HG03354 (cell line): ENCODE results near the gene PTPRN2.

ENCODE experiments used
- ATAC-seq: cut with Tn5 transposase; IDR thresholded peaks from one replicate; pipeline ENCODE4 v1.9.1; 2021; ENCODE audit warnings: mild to moderate bottlenecking; ENCODE audit not compliant: unreplicated experiment, poor library complexity, severe bottlenecking

Gene PTPRN2

GRCh38 chr7:157758468-157759245 is 829.0 kb downstream of the PTPRN2 start:
- no peak for ATAC-seq

DNA sequence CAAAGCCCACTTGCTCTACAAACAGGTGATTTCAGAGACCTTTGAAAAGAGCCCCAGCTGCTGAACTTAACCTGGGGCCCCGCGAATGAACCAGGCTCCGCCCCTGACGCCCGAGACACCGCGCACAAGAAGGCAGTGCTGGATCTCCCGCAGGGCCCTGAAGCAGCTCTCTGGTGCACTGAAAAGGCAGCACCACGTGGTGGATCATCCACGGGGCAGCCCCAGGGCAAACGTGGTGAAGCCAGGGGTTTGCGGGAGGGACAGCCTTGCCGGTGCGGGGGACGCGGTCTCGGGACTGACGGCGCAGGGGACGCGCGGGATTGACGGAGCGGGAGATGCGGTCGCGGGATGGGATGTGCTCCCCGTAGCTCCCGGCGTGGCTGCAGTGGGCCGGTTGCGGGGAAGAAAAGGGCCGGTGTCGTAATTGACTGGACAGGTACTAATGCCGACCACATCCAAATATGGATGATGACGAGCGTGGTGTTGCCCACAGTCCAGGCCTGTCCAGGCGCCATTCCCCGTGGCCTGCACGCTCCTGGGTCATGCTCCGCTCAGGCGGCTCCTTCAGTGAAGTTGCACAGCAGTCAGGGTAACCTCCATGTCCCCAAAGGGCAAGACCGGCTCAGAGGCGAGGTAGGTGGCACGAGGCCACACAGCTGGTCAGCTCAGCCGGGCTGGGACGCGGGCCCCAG is 829.7 kb downstream of the PTPRN2 start:
- no peak for ATAC-seq

DNA sequence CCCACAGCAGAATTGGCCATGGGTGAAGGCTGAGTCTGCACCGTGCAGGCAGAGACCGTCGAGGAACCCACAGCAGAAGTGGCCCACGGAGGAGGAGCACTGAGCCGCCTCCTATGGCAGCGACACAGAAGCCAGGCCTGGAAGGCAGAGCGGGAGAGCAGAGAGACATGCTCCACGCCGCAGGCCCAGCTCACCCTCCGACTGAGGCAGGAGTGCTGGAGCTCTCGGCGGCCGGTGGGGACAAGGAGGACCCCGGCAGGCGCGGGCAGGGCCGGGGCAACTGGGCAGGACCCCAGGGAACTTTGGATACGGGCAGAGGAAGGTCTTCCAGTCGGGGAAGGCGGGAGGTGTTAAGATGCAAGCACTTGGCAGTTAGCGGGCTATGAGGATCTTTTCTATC is 830.4 kb downstream of the PTPRN2 start:
- ATAC-seq, result no peak

DNA sequence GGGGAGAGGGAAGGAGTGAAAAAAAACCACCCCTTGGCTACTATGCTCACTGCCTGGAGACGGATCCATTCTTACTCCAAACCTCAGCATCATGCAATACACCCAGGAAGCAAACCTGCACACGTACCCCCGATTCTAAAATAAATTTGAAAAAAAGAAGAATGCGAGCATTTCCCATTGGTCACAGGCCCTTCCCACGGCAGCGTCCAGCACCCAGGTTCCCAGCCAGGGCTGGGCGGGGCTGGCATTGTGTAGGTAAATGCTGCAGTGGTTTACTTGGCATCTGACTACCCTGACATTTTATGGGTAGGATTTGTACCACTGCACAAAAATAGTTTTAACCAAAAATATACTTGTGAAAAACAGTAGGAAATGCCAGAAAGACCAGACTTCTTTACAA is 831.9 kb downstream of the PTPRN2 start:
- ATAC-seq, result no peak

DNA sequence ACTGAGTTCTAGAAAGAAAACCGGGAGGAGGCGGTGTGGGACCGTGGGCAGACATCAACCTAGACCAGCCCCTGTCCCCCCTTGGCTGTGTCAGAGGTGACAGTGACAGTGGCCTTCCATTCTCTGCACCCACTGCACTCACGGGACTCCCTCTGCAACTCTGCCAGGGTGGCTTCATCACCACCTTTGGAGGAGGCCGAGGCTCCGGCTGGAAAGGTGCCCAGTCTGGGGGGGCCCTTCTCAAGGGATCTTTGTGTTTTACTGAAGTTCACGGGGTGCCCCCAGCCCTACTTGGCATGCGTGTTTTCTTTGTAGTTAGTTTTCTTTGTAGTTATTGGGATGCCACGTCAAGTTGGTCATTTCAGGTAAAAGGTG is 833.2 kb downstream of the PTPRN2 start:
- no peak for ATAC-seq

- no peak for ATAC-seq
Observed at GRCh38 chr7:157753713-157754415, 833.8 kb downstream of the PTPRN2 start.

GRCh38 chr7:157752832-157753291 is 834.8 kb downstream of the PTPRN2 start:
- ATAC-seq, result no peak

DNA sequence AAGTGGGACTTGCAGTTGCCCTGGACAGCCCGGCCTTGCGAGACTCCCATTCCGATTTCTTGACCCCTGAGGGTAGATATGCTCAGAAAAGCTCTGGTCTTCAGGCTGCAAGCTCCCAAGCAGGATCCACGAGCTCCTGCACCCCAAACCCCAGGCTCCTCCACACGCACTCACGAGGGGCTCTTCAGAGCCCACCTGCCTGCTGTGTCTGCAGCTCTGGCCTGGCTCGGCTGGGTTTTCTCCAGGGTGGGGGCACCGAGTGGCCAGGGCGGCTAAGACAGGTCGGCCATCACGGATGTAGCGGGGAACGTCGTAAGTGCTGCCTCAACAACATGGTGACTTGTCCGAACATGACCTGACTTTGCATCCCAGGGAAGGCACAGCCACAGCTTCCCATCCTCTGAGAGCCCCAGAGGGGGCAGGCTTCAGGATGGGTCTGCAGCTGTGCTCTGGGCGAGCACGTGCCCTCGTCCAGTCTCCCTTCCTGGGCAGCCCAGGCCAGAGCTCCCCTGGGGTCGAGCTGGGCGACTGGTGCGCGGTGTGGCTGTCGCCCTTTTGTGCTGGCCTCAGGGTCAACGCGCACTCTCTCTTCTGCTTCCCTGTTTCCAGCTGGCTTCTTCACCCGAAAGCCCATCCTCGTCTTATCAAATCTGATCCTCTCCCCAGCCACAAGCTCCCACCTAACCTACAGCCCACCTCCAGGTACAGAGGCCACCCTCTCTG is 835.5 kb downstream of the PTPRN2 start:
- ATAC-seq, result no peak

GRCh38 chr7:157751406-157751805 is 836.2 kb downstream of the PTPRN2 start:
- no peak for ATAC-seq

- no peak for ATAC-seq
Observed at GRCh38 chr7:157750291-157750690, 837.3 kb downstream of the PTPRN2 start.

GRCh38 chr7:157745721-157746709 is 841.6 kb downstream of the PTPRN2 start:
- no peak for ATAC-seq

DNA sequence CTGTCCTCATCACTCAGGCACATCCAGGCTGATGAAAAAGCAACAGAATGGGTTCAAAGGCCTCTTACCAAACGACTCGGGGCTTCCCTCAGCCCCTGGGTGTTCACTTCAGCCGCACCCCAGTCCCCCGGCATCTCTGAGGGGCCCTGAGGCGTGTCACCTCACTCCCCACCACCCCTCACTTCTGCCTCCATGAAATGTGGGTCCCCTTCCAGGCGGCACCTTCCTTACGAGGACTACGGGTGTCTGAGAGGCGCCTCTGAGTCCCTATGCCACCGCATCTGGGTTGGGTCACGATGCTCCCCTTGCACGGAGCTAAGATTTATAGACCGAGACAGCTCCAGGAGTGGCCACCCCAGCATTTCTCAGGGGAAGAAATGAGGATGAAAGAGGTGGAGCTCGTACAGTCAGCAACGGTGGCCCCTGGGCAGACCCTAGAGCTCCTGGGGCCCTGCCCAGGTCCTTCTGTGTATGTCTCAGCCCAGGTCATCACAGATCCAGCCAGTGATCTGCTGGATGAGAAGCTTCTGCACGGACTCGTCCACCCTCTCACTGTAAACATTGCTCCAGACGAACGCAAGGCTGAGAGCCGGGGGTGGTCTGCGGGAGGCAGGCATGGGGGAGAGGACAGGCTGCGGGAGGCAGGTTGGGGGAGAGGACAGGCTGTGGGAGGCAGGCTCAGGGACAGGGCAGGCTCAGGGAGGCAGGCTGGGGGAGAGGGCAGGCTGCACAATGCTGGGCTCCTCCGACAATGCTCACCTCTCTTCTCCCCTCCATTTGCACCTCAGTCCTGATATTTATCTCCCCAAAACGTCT is 842.6 kb downstream of the PTPRN2 start:
- ATAC-seq, result no peak

- ATAC-seq, result no peak
Observed at GRCh38 chr7:157743781-157744525, 843.7 kb downstream of the PTPRN2 start.

GRCh38 chr7:157740251-157740798 is 847.3 kb downstream of the PTPRN2 start:
- no peak for ATAC-seq

GRCh38 chr7:157739650-157740049 is 848.0 kb downstream of the PTPRN2 start:
- ATAC-seq, result no peak

DNA sequence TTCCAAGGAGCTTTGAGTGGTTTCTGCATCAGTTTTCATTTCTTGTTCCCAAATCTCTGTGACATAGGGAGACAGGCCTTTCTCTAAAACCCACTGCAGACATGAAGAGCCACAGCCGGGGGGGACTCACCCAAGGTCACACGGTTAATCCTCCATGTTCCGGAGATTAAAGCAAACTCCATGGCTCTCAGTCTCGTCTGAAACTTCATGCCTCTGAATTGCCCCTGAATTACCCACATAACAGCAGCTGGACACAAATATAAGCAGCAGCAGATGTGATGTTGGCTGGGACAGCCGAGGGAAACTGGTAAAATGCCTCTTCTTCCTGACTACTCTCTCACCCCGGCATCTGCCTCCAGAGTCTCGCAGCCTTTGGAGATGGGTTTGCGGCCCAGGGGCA is 848.6 kb downstream of the PTPRN2 start:
- no peak for ATAC-seq

- ATAC-seq, result no peak
Observed at GRCh38 chr7:157738066-157738460, 849.6 kb downstream of the PTPRN2 start.
